ENCODE measurements around the gene FGF5.
"Not testable (repeated sequence)": the region's sequence is repeated elsewhere in the genome, so short reads cannot be mapped to it uniquely, and the experiment has no call there.

The FGF5 gene

GRCh38 chr4:80254114-80254513 is 12.3 kb upstream of the FGF5 start:
- DNase-seq: no peak

GRCh38 chr4:80255329-80256095 is 11.0 kb upstream of the FGF5 start:
- no peak for DNase-seq

GRCh38 chr4:80257851-80258250 is 8.6 kb upstream of the FGF5 start:
- no peak for DNase-seq

- DNase-seq: no peak
Observed at GRCh38 chr4:80259012-80259411, 7.5 kb upstream of the FGF5 start.

- DNase-seq: no peak
Observed at GRCh38 chr4:80259817-80260216, 6.6 kb upstream of the FGF5 start.

GRCh38 chr4:80261989-80262600 is 4.4 kb upstream of the FGF5 start:
- DNase-seq: no peak

GRCh38 chr4:80263541-80264351 is 2.7 kb upstream of the FGF5 start:
- DNase-seq: no peak

- no peak for DNase-seq
Observed at GRCh38 chr4:80264352-80264647, 2.2 kb upstream of the FGF5 start.

GRCh38 chr4:80264825-80265224 is 1.6 kb upstream of the FGF5 start:
- no peak for DNase-seq

- DNase-seq: no peak
Observed at GRCh38 chr4:80265571-80266252, 752 bp upstream of the FGF5 start.

- DNase-seq: no peak
Observed at GRCh38 chr4:80266902-80267380, 477 bp downstream of the FGF5 start.

- DNase-seq: no peak
Observed at GRCh38 chr4:80268081-80268823, 1.8 kb downstream of the FGF5 start.

GRCh38 chr4:80268936-80269335 is 2.5 kb downstream of the FGF5 start:
- DNase-seq: no peak

GRCh38 chr4:80270321-80270720 is 3.9 kb downstream of the FGF5 start:
- DNase-seq: no peak

- DNase-seq: no peak
Observed at GRCh38 chr4:80270868-80271267, 4.4 kb downstream of the FGF5 start.

GRCh38 chr4:80271801-80272200 is 5.3 kb downstream of the FGF5 start:
- no peak for DNase-seq

- no peak for DNase-seq
Observed at GRCh38 chr4:80276931-80277330, 10.5 kb downstream of the FGF5 start.

- no peak for DNase-seq
Observed at GRCh38 chr4:80279751-80280150, 13.3 kb downstream of the FGF5 start.

GRCh38 chr4:80286451-80286850 is 20.0 kb downstream of the FGF5 start:
- no peak for DNase-seq

- not testable (repeated sequence) for DNase-seq
Observed at GRCh38 chr4:80290665-80291064, 24.2 kb downstream of the FGF5 start.

GRCh38 chr4:80294206-80294605 is 27.7 kb downstream of the FGF5 start:
- DNase-seq: no peak

GRCh38 chr4:80295336-80295735 is 28.9 kb downstream of the FGF5 start:
- DNase-seq: no peak

GRCh38 chr4:80295826-80296225 is 29.4 kb downstream of the FGF5 start:
- no peak for DNase-seq
